Limb (tissue), 2 donors: ENCODE measurements around the gene MSH5.

Experiments
- DNase-seq, 2 donors: peaks; one replicate each; pipeline ENCODE4 v3.0.0-alpha.2; 2016; ENCODE audit errors: extremely low spot score in 2 of 2

Gene MSH5

GRCh38 chr6:31712296-31712695 lies 27.5 kb upstream of the MSH5 start:
- no peak for DNase-seq

GRCh38 chr6:31713465-31713864 lies 26.3 kb upstream of the MSH5 start:
- DNase-seq: no peak

DNA sequence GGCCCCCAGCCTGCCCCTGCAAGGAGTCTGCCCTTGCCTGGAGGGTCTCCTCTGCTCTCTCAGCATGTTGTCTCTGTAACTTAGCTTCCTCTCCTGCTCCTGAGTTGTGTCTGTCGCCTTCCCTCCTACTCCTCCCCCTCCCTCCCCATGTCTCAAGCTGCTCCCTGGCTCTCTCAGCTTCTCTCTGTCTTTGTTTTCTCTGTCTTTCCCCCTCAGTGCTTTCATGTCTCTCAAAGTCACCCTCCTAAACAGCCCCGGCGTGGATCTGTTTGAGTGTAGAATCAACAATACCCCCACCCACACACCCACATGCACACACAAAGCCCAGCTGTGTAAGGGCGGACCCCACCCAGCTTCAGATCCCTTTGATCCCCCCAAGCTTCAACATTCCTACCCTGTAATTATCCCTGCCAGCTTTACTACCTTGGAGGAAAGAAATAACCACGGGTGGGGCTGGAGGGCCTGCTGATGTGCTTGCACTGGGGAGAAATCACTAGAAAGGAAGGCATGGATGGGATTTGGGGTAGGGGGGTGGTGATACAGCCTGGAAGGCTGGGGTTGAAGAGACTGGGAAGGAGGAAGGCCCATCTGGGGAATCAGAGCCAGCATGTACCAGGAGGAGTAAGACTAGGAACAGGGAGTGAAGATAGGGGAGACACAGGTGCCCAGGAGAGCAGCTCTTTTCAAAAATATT lies 25.7 kb upstream of the MSH5 start:
- no peak for DNase-seq

- peak in 1 of 2 donors; percentile 59 for DNase-seq
These were observed 24.5 kb upstream of the MSH5 start, which contains the start of gene LY6G6D for GRCh38 chr6:31715022-31715958. LY6G6D (plus strand) TSS chr6:31715348; CDS start chr6:31715356, 8 bp downstream.

DNA sequence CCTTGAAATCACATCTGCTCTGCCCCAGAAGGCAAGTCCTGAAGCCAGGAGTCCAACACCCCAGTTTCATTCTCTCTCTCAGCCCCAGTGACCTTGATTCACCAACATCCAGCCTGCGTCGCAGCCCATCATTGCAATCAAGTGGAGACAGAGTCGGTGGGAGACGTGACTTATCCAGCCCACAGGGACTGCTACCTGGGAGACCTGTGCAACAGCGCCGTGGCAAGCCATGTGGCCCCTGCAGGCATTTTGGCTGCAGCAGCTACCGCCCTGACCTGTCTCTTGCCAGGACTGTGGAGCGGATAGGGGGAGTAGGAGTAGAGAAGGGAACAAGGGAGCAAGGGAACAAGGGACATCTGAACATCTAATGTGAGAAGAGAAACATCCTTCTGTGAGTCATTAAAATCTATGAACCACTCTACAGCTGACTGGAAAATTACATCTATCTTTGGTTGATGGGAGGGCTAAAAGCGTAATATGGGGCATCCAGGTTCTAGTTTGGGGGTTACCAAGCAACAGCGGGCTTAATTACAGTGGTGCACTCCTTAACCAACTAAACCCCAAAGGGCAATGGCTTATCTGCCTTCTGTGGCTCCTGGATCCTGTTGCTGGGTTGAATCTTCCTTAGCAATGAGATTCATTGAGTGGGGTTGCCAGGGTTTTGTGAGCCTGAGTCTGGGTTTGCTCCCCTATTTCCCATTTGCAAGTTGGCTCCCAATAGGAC lies 22.1 kb upstream of the MSH5 start:
- no peak for DNase-seq

- DNase-seq: no peak
These were observed 21.5 kb upstream of the MSH5 start for GRCh38 chr6:31718265-31718664.

DNA sequence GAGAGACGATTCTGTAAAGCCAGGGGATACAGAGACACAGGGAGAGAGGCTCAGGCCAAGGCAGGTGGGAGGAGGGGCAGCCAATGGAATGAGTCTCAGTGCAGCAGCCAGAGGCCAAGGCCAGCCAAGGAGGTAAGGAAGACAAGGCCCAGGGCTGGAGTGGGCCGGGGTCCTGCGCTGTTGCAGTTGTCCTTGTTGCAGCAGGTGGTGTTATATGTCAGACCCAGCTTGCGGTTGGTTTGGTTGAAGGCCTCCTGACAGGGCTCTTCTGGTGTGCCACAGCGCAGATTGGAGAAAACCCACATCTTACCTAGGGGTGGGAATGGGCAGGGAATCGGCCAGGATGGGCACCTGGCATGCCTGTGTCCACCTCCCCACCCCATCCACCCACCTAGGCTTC lies 20.8 kb upstream of the MSH5 start:
- DNase-seq: no peak

DNA sequence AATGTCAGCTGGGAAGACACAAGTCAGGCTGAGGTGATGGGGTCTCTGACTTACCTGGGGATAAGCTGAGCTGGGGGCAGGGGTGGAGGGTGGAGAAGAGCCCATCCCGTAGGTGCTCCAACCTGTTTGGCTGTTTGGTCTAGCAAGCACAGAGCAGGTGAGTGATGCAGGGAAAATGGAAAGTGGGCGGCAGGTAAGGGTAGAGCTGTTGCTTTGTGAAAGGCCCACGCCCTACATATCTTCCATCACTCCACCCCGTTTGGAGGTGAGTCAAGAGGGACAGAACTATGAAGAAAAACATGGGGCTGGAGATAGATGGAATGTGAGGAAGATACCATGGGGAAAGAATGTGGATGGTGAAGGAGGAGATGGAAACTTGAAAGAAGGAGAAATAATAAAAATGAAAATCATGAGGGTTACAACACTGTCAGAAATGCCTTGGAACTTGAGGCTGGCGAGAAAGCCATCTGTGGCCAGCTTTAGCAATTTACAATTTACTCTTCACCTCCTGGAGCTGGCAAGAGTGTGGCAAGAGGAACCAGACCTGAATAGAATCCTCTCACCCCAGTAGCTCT lies 19.5 kb upstream of the MSH5 start:
- no peak for DNase-seq

DNA sequence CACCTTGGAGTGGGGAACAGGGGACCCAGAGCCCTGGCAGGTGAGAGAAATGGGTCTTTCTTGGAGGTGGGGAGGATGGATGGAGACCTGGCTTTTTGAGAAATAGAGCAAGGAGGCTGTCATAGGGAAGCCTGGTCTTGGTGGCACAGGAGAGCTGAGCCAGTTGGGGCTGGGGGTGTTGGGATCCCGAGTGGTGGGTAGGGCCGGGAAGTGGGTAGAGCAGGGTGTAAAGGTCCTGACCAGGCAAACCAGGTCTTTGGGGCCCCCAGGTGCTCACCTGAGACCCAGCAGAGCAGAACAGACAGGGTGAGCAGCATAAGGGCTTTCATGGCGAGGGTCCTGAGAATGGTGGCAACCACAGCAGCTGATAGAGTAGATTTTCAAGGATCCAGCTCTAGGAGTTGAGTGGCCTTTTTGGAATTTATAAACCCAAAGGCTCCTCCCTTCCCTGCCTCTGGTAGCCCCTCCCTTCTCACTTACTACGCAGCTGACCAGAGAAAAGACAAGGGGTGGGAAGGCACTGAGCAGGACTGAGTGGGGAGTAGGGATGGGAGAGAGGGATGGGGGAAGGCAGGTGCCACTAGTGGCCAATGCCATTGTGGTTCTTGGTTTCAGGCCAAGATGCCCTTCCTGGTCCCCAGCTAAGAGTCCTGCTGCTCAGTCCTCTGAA lies 18.3 kb upstream of the MSH5 start, which contains the start of gene LY6G6C:
TSS of gene LY6G6C (minus strand) at position 396 of the 670 bp plus-strand sequence. CDS start at position 329, 67 bp downstream.
- DNase-seq: no peak

- DNase-seq: no peak
These were observed 17.6 kb upstream of the MSH5 start for GRCh38 chr6:31722173-31722572.

GRCh38 chr6:31723245-31723979 lies 16.4 kb upstream of the MSH5 start, which contains the start of gene MPIG6B:
MPIG6B (plus strand) TSS chr6:31723373; CDS start chr6:31723384, 11 bp downstream.
- no peak for DNase-seq

GRCh38 chr6:31723980-31724691 lies 15.7 kb upstream of the MSH5 start:
- DNase-seq: no peak

- DNase-seq: no peak
These were observed 14.1 kb upstream of the MSH5 start for GRCh38 chr6:31725502-31726350.

GRCh38 chr6:31727034-31727716 lies 12.6 kb upstream of the MSH5 start:
- no peak for DNase-seq

GRCh38 chr6:31727717-31728671 lies 11.8 kb upstream of the MSH5 start:
- DNase-seq: peak in 1 of 2 donors; percentile 36

- DNase-seq: no peak
These were observed 10.9 kb upstream of the MSH5 start, which contains the start of gene DDAH2 for GRCh38 chr6:31728767-31729514. DDAH2 (minus strand) TSS chr6:31729299; CDS start chr6:31729161, 138 bp downstream.
